ENCODE results near the gene IPO9. TPM values are rescaled to one million over a fixed set of nuclear protein-coding genes. Genes with fewer than 3 reads are reported as not detected.

Gene IPO9
- total RNA-seq, 1 experiment from 2014 or later, result 76.2 TPM

DNA sequence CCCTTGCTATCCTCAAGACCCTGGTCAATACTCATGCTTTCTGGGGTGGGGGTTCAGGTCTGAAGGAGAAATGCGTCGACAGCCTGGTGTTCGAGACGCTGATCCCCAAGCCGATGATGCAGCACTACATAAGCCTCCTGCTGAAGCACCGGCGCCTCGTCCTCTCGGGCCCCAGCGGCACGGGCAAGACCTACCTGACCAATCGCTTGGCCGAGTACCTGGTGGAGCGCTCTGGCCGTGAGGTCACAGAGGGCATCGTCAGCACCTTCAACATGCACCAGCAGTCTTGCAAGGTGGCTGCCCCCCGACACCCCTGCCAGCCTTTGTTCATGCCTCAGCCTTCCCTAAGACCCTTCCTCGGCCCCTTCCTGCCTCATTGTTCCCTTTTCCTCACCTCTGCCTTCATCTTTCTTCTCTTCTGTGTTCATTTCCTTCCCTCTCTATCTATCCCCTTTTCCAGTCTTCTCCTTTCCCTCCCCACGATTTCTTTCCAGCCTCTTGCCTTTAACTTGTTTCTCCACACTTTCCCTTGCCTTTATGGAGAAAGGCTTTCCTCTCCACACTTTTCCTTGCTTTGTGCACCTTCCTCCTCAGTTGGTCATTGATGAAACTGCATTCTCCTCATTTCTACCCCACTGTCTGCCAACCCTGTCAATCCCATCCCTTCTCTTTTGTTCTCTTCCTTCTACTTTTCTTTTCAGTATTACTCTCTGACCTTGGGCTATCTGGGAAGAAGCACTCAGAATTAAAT is 18.3 kb upstream of the IPO9 start:
- intact Hi-C loops (cut with micrococcal nuclease; ENCODE audit: unreplicated experiment), result no loop called here
- TF ChIP-seq, protein P1, sequence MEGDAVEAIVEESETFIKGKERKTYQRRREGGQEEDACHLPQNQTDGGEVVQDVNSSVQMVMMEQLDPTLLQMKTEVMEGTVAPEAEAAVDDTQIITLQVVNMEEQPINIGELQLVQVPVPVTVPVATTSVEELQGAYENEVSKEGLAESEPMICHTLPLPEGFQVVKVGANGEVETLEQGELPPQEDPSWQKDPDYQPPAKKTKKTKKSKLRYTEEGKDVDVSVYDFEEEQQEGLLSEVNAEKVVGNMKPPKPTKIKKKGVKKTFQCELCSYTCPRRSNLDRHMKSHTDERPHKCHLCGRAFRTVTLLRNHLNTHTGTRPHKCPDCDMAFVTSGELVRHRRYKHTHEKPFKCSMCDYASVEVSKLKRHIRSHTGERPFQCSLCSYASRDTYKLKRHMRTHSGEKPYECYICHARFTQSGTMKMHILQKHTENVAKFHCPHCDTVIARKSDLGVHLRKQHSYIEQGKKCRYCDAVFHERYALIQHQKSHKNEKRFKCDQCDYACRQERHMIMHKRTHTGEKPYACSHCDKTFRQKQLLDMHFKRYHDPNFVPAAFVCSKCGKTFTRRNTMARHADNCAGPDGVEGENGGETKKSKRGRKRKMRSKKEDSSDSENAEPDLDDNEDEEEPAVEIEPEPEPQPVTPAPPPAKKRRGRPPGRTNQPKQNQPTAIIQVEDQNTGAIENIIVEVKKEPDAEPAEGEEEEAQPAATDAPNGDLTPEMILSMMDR (conservative IDR thresholded peaks at IDR 0.05), result no peak
- no peak overlapping the region for H3K27ac ChIP-seq
- H3K79me2 ChIP-seq (ENCODE audit: low read depth), result no peaks in the 10 kb centered on the region
- no peak overlapping the region for H2AFZ ChIP-seq
- no peak for DNase-seq
- no peak overlapping the region for H3K4me3 ChIP-seq
- no peaks in the 10 kb centered on the region for H4K20me1 ChIP-seq (ENCODE audit: insufficient read depth)
- H3K4me2 ChIP-seq, result no peak overlapping the region
- H3K9me2 ChIP-seq (ENCODE audit: insufficient read depth), result no peaks in the 10 kb centered on the region
- H3K27me3 ChIP-seq (ENCODE audit: insufficient read depth, low read depth), result no peaks in the 10 kb centered on the region
- POLR2A ChIA-PET (ENCODE audit: unreplicated experiment), result no interaction called here
- H3K4me1 ChIP-seq (replicated peaks; ENCODE audit: insufficient read depth), result no peaks in the 10 kb centered on the region
- no peaks in the 10 kb centered on the region for H3F3A ChIP-seq (ENCODE audit: insufficient read depth, low read depth)
- CTCF ChIA-PET, result no interaction called here
- no peaks in the 10 kb centered on the region for H3K9me3 ChIP-seq (ENCODE audit: insufficient read depth, low read depth)
- H3K36me3 ChIP-seq (ENCODE audit: low read depth), result peaks cover 8% of the 10 kb centered on the region
- BruUV-seq (replicated peaks), result no TSS peak

DNA sequence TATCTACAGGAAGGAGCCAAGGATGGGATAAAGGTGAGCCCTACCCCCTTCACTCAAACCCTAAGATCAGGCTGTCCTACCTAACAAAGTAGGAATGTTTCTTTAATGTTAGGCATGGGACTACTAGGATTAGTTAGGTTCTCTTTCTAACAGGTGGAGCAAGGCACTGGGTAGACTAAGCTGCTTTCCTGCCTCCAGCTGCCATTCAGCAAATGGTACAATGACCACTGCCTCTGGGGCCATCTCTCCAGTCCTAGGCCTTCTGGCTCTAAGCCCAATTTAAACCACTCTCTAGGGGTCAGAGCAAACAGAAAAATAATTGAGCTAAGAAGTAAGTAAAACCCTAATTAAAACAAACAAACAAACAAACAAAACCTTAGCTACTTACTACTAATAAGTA is 15.7 kb upstream of the IPO9 start:
- Histone ChIP-seq H3K4me2 (no peak overlapping the region), H3K9me3 (ENCODE audit: insufficient read depth, low read depth) (no peaks in the 10 kb centered on the region), H3K4me3 (no peak overlapping the region), H3K79me2 (ENCODE audit: low read depth) (no peaks in the 10 kb centered on the region), H3K27me3 (ENCODE audit: insufficient read depth, low read depth) (no peaks in the 10 kb centered on the region), H4K20me1 (ENCODE audit: insufficient read depth) (no peaks in the 10 kb centered on the region), H3K27ac (no peak overlapping the region), H3K36me3 (ENCODE audit: low read depth) (peaks cover 7% of the 10 kb centered on the region), H3F3A (ENCODE audit: insufficient read depth, low read depth) (no peaks in the 10 kb centered on the region), H3K4me1 (replicated peaks; ENCODE audit: insufficient read depth) (no peaks in the 10 kb centered on the region), H3K9me2 (ENCODE audit: insufficient read depth) (no peaks in the 10 kb centered on the region), H2AFZ (no peak overlapping the region)
- no TSS peak for BruUV-seq (replicated peaks)
- ChIA-PET POLR2A (ENCODE audit: unreplicated experiment) (no interaction called here), CTCF (interaction anchor here (1.1 kb wide), 1 partner anchor 104 kb away, joined by 4 read pairs; no protein-coding TSS in a partner anchor)
- no peak for DNase-seq
- TF ChIP-seq EZH2 (IDR thresholded peaks at IDR 0.05; ENCODE audit: low read depth), result no peak
- TF ChIP-seq, protein P1 (conservative IDR thresholded peaks at IDR 0.05), result no peak
- intact Hi-C loops (cut with micrococcal nuclease; ENCODE audit: unreplicated experiment), result no loop called here

DNA sequence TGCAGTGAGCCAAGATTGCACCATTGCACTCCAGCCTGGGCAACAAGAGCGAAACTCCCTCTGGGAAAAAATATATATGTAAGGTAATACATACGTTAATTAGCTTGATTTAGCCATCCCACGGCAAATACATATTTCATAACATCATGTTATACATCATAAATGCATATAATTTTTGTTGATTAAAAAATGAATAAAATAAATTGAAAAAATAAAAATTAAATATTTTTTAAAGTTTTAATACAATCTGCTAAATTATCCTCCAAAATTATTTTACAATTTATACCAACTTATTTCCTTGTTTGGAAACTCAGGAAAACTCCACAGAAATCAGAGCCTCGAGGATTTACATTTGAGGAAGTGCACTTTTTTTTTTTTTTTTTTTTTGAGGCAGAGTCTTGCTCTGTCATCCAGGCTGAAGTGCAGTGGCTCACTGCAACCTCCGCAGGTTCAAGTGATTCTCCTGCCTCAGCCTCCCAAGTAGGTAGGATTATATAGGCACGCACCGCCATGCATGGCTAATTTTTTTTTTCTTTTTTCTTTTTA is 12.6 kb upstream of the IPO9 start:
- Histone ChIP-seq H3K4me1 (replicated peaks; ENCODE audit: insufficient read depth) (no peaks in the 10 kb centered on the region), H4K20me1 (ENCODE audit: insufficient read depth) (no peaks in the 10 kb centered on the region), H3K9me2 (ENCODE audit: insufficient read depth) (no peaks in the 10 kb centered on the region), H3F3A (ENCODE audit: insufficient read depth, low read depth) (no peaks in the 10 kb centered on the region), H3K27me3 (ENCODE audit: insufficient read depth, low read depth) (no peaks in the 10 kb centered on the region), H3K4me3 (no peak overlapping the region), H3K36me3 (ENCODE audit: low read depth) (peaks cover 17% of the 10 kb centered on the region), H3K79me2 (ENCODE audit: low read depth) (no peaks in the 10 kb centered on the region), H3K27ac (no peak overlapping the region), H3K9me3 (ENCODE audit: insufficient read depth, low read depth) (no peaks in the 10 kb centered on the region), H3K4me2 (no peak overlapping the region), H2AFZ (no peak overlapping the region)
- POLR2A ChIA-PET (ENCODE audit: unreplicated experiment), result interaction anchor here (0.7 kb wide), 1 partner anchor 206 kb away, joined by 5 read pairs; no protein-coding TSS in a partner anchor
- intact Hi-C loops (cut with micrococcal nuclease; ENCODE audit: unreplicated experiment), result no loop called here
- no TSS peak for BruUV-seq (replicated peaks)
- TF ChIP-seq, protein P1 (conservative IDR thresholded peaks at IDR 0.05), result no peak
- no peak for TF ChIP-seq EZH2 (IDR thresholded peaks at IDR 0.05; ENCODE audit: low read depth)
- no peak for DNase-seq
- CTCF ChIA-PET, result no interaction called here
